Activated naive CD4-positive, alpha-beta T cell treated with anti-CD3 and anti-CD28 coated beads, Interleukin-2, amount 50 U/mL, for 72 hours (primary cell): Measurements from ENCODE around the gene CA5A. TPM values are rescaled to one million over a fixed set of nuclear protein-coding genes. Genes with fewer than 3 reads are reported as not detected.
A peak's percentile ranks its signal among the peaks of the same experiment; 100 is the strongest.

ENCODE experiments used
- ATAC-seq, 2 donors: fragments of 150-1000 bp; cut with Tn5 transposase; 2 replicates each; pipeline ENCODE4 v1.10.0; 2021; ENCODE audit warnings: mild to moderate bottlenecking in 2 of 2, moderate library complexity in 2 of 2
- DNase-seq, 2 donors: peaks; one replicate each; pipeline ENCODE4 v3.0.0; 2021 to 2022; ENCODE audit warnings: low spot score in 2 of 2
- H3K27ac Mint-ChIP-seq, 2 donors: one replicate each; pipeline ENCODE4 v1.8.0; 2022; ENCODE audit warnings: mild to moderate bottlenecking in 2 of 2, mixed read lengths in 2 of 2
- H3K36me3 Mint-ChIP-seq, 2 donors: one replicate each; pipeline ENCODE4 v1.8.0; 2022; ENCODE audit warnings: mixed read lengths in 2 of 2
- H3K9me3 Mint-ChIP-seq, 2 donors: one replicate each; pipeline ENCODE4 v1.8.0; 2022; ENCODE audit warnings: mixed read lengths in 2 of 2
- total RNA-seq, 2 donors: library from RNA; stranded (reverse); gene quantifications; one replicate each; pipeline ENCODE4 v1.2.3, GENCODE V29; 2022

Gene CA5A
- total RNA-seq, 2 donors from 2014 or later, result not detected

GRCh38 chr16:87954826-87955225 is 18.5 kb upstream of the CA5A start:
- DNase-seq (no peak), ATAC-seq (no peak)
- Mint-ChIP-seq H3K36me3 (peaks cover 22 to 31% of the 10 kb centered on the region in 2 donors), H3K9me3 (no peaks in the 10 kb centered on the region), H3K27ac (peak overlapping the region; percentile 94 to 98)

GRCh38 chr16:87954361-87954760 is 18.0 kb upstream of the CA5A start:
- no peaks in the 10 kb centered on the region for H3K9me3 Mint-ChIP-seq
- DNase-seq, result no peak
- ATAC-seq, result no peak
- H3K36me3 Mint-ChIP-seq, result peaks cover 22 to 31% of the 10 kb centered on the region in 2 donors
- peak overlapping the region; percentile 88 to 94 for H3K27ac Mint-ChIP-seq

- ATAC-seq (no peak), DNase-seq (no peak)
- Mint-ChIP-seq H3K27ac (peak overlapping the region; percentile 62 to 94), H3K36me3 (peaks cover 22 to 31% of the 10 kb centered on the region in 2 donors), H3K9me3 (no peaks in the 10 kb centered on the region)
Measured at GRCh38 chr16:87953308-87954215, 17.2 kb upstream of the CA5A start.

GRCh38 chr16:87952751-87953150 is 16.4 kb upstream of the CA5A start:
- DNase-seq, result no peak
- Mint-ChIP-seq H3K9me3 (no peaks in the 10 kb centered on the region), H3K36me3 (peaks cover 22 to 31% of the 10 kb centered on the region in 2 donors), H3K27ac (peak overlapping the region; percentile 62 to 94)
- no peak for ATAC-seq

GRCh38 chr16:87951552-87952538 is 15.5 kb upstream of the CA5A start:
- ATAC-seq (no peak), DNase-seq (no peak)
- H3K9me3 Mint-ChIP-seq, result no peaks in the 10 kb centered on the region
- H3K36me3 Mint-ChIP-seq, result peaks cover 15 to 26% of the 10 kb centered on the region in 2 donors
- peak overlapping the region; percentile 82 to 94 for H3K27ac Mint-ChIP-seq

- ATAC-seq, result peak; percentile 92 to 96
- H3K9me3 Mint-ChIP-seq, result no peaks in the 10 kb centered on the region
- peak; percentile 98 for DNase-seq
- H3K27ac Mint-ChIP-seq, result peak within 1 kb of the TSS; percentile 94 to 100
- peaks cover 15 to 24% of the 10 kb centered on the region in 2 donors for H3K36me3 Mint-ChIP-seq
Measured at GRCh38 chr16:87950765-87951551, 14.6 kb upstream of the CA5A start, which contains the start of gene BANP. BANP (plus strand) TSS chr16:87951434; CDS start chr16:87975116, 23,682 bp downstream.

- Mint-ChIP-seq H3K36me3 (peaks cover 15 to 18% of the 10 kb centered on the region in 2 donors), H3K9me3 (no peaks in the 10 kb centered on the region), H3K27ac (no peak overlapping the region)
- ATAC-seq (no peak), DNase-seq (no peak)
Measured at GRCh38 chr16:87949071-87949744, 12.9 kb upstream of the CA5A start.

- H3K9me3 Mint-ChIP-seq, result no peaks in the 10 kb centered on the region
Measured at GRCh38 chr16:87948735-87949070, 12.4 kb upstream of the CA5A start.

GRCh38 chr16:87948119-87948545 is 11.8 kb upstream of the CA5A start:
- Mint-ChIP-seq H3K27ac (peak overlapping the region; percentile 44 to 63), H3K9me3 (no peaks in the 10 kb centered on the region), H3K36me3 (peaks cover 7 to 8% of the 10 kb centered on the region in 2 donors)
- ATAC-seq (no peak), DNase-seq (no peak)

More at GRCh38 chr16:87948735-87949070, 12.4 kb upstream of the CA5A start:
- Mint-ChIP-seq H3K36me3 (peaks cover 11 to 14% of the 10 kb centered on the region in 2 donors), H3K27ac (no peak overlapping the region)
- no peak for ATAC-seq
- DNase-seq, result no peak

GRCh38 chr16:87947356-87948118 is 11.2 kb upstream of the CA5A start:
- DNase-seq, result no peak
- ATAC-seq, result no peak
- Mint-ChIP-seq H3K36me3 (peaks cover 6 to 7% of the 10 kb centered on the region in 2 donors), H3K9me3 (no peaks in the 10 kb centered on the region), H3K27ac (peak overlapping the region; percentile 44 to 63)

- Mint-ChIP-seq H3K36me3 (no peaks in the 10 kb centered on the region), H3K9me3 (no peaks in the 10 kb centered on the region), H3K27ac (no peak overlapping the region)
- no peak for ATAC-seq
- DNase-seq, result no peak
Measured at GRCh38 chr16:87946596-87947347, 10.4 kb upstream of the CA5A start.

- no peaks in the 10 kb centered on the region for H3K9me3 Mint-ChIP-seq
- H3K36me3 Mint-ChIP-seq, result no peaks in the 10 kb centered on the region
- no peak overlapping the region for H3K27ac Mint-ChIP-seq
- peak in 1 of 2 donors; percentile 44 for ATAC-seq
- DNase-seq, result no peak
Measured at GRCh38 chr16:87945351-87946042, 9.2 kb upstream of the CA5A start.

GRCh38 chr16:87942680-87943079 is 6.4 kb upstream of the CA5A start:
- peaks cover 8 to 11% of the 10 kb centered on the region in 2 donors for H3K9me3 Mint-ChIP-seq
- DNase-seq (no peak), ATAC-seq (no peak)
- H3K36me3 Mint-ChIP-seq, result peaks cover 0 to 5% of the 10 kb centered on the region in 2 donors
- no peak overlapping the region for H3K27ac Mint-ChIP-seq
